C4-2B (cell line): ENCODE measurements around the gene P2RX5.
A peak's percentile ranks its signal among the peaks of the same experiment; 100 is the strongest.
"Not testable (repeated sequence)": the region's sequence is repeated elsewhere in the genome, so short reads cannot be mapped to it uniquely, and the experiment has no call there.

Experiments
- H3K27ac ChIP-seq: fragments of 450-650 bp; 2 replicates; pipeline ENCODE4 v1.5.1; 2017
- CTCF ChIP-seq: fragments of 450-650 bp; conservative IDR thresholded peaks from 2 replicates; pipeline ENCODE4 v1.5.1; 2017; ENCODE audit warnings: mild to moderate bottlenecking
- ZFX ChIP-seq: fragments of 450-650 bp; IDR thresholded peaks from 2 replicates; pipeline ENCODE4 v1.6.1; 2017

P2RX5 gene

GRCh38 chr17:3708366-3708765 is 12.4 kb upstream of the P2RX5 start:
- H3K27ac ChIP-seq: no peak overlapping the region
- TF ChIP-seq ZFX (no peak), CTCF (no peak)

- not testable (repeated sequence) for H3K27ac ChIP-seq
Measured at GRCh38 chr17:3705718-3705984, 9.7 kb upstream of the P2RX5 start.

- TF ChIP-seq ZFX (no peak), CTCF (no peak)
- no peak overlapping the region for H3K27ac ChIP-seq
Measured at GRCh38 chr17:3704931-3705717, 9.2 kb upstream of the P2RX5 start.

GRCh38 chr17:3702041-3702539 is 6.1 kb upstream of the P2RX5 start:
- not testable (repeated sequence) for H3K27ac ChIP-seq

GRCh38 chr17:3699951-3700350 is 4.0 kb upstream of the P2RX5 start:
- TF ChIP-seq CTCF (no peak), ZFX (no peak)
- no peak overlapping the region for H3K27ac ChIP-seq

- TF ChIP-seq ZFX: no peak
- TF ChIP-seq CTCF: no peak
Measured at GRCh38 chr17:3698139-3698538, 2.2 kb upstream of the P2RX5 start.

GRCh38 chr17:3697103-3697476 is 1.1 kb upstream of the P2RX5 start:
- no peak for TF ChIP-seq ZFX
- H3K27ac ChIP-seq: no peak overlapping the region

More at GRCh38 chr17:3698139-3698538, 2.2 kb upstream of the P2RX5 start:
- H3K27ac ChIP-seq: no peak overlapping the region

- TF ChIP-seq ZFX: no peak
- no peak for TF ChIP-seq CTCF
- H3K27ac ChIP-seq: peak overlapping the region; percentile 35
Measured at GRCh38 chr17:3695129-3695722, 729 bp downstream of the P2RX5 start.

- no peak for TF ChIP-seq CTCF
- no peak for TF ChIP-seq ZFX
- H3K27ac ChIP-seq: no peak overlapping the region
Measured at GRCh38 chr17:3693829-3694231, 2.1 kb downstream of the P2RX5 start.
